Amniotic epithelial cell (primary cell): Measurements from ENCODE around the gene DGAT2.

ENCODE experiments used
- DNase-seq: peaks from one replicate; pipeline ENCODE4 v3.0.0-alpha.2; 2010; ENCODE audit warnings: low read depth

Gene DGAT2

DNA sequence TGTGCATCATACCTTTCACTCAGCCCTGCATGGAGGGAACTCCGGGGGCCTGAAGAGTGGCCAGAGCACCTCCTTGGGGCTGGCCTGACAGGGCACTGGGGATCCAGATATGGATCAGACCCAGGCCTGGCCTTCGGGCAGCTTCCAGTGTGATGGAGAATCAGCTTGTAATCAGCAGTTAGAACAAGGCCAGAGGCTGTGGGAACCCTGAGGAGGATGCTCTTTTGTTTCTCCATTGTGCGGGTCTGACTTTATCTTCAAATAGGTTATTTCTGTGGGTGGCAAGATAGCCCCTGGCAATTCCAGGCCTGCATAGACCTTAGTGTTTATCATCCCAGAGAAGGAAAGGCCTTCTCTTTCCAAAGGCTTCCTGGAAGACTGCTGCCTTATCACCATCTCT lies 12.3 kb downstream of the DGAT2 start:
- DNase-seq, result no peak

DNA sequence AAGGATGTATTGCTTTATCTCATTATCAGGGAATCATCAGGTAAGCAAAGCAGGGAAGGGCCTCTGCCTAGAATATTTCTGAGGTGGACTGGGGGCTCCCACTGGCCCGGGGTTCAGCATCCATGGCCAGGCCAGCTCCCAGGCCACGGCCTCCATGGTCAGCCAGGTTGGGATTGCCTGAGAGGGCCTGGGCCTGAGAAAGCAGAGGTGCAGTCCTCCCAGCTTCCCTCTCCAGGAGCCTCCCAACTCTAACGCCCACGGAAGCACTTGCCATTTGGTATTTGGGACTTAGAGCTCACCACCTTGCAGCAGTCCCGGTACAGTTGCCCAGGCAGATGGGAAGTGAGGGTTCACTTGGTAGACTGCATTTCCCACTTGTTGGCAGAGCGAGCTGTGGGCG lies 12.7 kb downstream of the DGAT2 start:
- DNase-seq, result no peak

DNA sequence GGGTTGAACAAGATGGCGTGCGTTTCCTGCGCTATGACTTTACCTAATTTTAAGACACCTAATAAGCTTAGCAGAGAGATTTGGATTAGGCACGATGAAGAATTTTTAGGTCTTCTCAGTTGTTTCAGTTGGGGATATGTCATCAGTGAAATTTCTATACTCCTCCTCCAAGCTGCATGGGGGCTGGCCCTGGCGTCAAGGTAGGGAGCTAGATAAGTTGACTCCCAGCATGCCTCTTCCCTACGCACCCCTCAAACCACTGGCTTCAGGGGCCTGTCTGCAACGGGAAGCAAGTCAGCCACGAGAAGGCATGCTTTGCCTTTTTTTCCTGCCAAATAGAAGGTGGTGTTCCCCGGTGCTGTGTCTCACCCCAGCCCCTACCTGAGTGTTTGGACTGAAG lies 13.3 kb downstream of the DGAT2 start:
- no peak for DNase-seq

DNA sequence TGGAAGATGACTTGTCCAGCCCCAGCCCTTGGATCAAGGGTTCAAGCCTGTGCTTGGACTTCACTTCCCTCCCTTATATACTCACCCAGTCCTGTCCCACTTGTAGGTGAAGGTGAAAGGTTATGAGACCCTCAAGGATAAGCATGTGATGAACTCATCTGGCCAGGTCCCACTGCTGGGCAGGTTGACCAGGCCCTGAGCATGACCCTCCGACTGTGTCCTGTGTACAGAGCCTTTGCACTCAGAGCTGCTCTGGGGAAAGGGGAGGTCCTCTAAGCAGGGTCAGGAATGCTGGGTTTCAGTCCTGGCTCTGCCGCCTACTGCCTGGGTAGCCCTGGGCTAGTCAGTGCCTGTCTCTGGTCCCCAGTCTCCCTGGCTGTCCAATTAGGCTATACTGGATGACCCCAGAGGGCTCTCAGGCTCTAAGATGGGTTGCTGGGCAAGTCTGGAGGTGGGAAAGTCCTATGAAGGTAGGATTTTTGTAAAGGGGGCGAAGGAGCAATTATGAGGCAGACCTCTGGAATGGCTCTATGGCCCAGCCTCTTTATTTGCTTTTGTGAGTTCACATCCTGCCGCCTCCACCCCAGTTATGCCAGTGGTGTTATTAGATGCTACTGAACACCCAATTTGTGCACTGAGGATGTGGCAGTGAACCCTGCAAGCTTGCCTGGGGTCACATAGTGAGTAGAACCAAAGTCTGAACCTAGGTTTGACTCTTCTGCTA lies 14.1 kb downstream of the DGAT2 start:
- no peak for DNase-seq

DNA sequence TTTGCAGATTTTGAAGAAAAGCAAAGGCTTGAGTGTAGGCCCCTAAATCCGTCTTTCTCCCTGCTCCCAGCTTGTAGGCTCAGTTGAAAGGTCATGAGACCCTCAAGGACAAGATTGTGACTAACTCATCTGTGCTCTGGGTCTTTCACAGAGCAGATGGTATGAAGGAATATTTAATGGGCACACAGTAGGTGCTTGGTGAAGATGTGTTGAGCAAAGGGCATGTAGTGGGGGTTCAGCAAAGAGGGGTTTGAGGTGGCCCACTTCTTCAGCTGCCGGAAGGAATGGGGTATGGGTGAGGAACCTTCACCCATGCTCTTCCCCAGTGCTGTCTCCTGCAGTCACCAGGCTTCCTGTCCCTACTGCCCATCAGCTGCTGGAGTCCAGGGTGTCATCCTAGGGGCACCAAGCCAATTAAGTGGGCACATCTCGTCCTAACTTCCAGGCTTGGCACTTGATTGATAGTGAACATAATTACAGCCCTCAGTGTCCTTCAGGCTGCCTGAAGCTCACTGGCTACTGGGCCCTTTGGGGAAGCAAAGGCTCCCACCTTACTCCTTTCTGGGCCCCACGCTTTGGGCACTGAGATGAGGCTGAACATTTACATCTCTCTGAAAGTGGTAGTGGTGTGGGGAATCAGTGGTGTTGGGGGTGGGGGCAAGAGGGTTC lies 15.0 kb downstream of the DGAT2 start:
- DNase-seq, result no peak

DNA sequence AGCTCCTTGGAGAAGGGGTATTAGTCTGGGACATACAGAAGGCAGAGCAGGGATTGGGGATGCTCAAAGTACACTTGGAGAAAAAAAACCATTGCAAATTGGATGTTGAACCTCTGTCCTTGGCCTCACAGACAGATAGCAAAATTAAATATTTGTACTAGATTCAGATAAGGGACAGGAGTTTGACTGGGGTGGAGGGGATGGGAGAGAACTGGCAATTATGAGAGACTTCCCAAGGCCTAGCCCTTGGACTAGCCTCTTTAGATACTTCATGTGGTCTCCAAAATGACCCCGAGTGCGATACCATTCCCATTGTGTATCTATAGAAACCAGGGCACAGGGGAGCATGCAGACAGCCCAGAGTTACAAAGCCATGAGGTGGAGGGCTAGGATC lies 15.5 kb downstream of the DGAT2 start:
- DNase-seq, result no peak

DNA sequence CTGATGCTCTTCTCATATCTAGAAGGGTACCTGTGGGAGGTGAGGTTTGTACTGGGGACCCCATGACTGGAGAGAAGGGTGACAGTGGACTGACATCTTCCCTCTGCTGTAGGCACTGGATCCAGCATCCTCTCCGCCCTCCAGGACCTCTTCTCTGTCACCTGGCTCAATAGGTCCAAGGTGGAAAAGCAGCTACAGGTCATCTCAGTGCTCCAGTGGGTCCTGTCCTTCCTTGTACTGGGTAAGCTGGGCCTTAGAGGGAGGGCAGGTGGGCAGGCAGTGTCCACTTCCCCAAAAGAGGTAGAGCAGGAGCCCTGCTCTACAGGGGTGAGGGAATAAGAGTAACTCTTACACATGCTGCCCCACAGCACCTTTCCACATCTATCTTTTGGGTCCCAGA lies 15.9 kb downstream of the DGAT2 start:
- DNase-seq, result no peak

DNA sequence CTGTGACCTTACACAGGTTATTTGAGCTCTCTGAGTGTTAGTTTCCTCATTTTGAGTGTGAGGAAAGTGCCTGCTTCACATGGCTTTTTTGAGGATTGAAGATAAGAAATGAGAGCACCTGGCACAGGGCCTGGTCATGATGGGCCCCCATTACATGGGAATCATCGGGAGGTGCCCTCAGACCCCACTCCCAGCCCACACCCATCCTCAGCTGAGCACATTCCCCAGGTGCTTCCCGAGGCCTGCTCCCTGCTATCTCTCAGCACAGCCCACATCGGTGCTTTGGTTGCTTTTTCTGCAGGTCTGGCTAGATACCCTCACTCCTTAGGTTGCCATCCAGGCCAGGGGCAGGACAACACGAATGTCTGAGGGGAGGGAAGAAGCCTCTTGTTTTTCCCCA lies 16.6 kb downstream of the DGAT2 start:
- DNase-seq, result no peak

DNA sequence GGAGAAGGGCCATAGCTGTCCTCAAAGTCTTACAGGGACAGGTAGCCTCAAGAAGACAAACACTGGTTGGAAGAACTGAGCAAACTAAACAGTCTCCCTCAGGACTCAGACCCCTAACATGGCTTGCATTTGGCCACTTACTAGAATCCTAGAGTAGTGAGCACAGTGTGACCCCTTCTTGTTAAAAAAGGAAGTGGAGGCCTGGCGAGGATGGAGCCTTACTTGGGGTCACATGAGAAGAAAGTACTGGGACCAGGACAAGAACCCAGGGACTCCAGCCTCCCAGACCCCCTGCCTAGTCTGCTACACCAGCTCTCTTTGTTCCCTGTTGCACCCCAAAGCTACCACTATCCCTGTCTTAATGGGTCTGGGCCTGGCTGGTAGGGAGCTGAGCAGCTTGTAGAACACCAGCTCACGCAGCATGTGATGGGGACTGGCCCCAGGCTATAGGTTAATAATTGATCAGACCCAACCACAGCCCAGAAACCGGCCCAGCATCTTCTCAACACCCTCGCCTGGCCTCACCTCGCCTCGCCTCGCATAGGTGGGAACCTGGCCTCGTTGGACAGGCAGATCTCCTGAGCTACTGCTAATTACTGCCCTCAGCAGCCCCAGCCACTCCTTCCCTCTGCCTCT lies 17.6 kb downstream of the DGAT2 start:
- DNase-seq, result no peak

DNA sequence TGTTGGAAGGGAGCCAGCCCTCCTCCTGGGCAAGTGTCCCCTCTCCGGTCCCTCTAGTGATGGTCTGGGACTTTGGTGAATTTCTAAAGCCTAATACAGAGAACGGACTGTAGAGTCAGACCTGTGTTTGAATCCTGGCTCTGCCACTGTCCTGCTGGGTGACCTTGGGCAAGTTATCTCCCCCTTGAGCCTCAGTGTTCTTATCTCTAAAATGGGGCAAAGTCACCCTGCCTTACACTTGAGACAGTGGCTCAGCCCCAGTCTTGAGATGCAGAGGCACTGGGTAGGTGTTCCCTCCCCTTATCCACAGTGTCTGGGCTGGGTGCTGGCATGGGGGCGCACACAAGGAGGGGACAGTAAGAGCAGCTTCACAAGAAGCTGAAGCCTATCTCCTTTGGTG lies 20.9 kb downstream of the DGAT2 start:
- DNase-seq, result no peak

DNA sequence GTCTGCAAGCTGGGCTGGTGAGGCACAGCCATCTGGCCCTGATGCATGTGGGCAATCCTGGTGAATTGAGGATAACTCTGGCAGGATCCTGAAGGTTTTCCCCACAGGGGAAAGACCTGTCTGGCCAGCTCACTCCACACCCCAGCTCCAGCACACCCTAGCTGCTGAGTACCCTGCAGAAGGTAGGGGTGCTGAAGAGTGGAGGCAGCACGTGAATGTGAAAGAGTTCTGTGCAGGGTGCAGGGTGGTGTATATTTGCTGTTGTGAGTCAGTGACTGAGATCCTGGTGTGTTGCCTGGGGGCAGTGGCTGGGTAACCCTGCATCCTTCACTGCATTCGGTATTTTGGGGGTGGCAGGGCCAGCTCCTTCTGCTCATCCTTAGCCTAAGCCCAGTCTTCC lies 22.4 kb downstream of the DGAT2 start:
- no peak for DNase-seq

DNA sequence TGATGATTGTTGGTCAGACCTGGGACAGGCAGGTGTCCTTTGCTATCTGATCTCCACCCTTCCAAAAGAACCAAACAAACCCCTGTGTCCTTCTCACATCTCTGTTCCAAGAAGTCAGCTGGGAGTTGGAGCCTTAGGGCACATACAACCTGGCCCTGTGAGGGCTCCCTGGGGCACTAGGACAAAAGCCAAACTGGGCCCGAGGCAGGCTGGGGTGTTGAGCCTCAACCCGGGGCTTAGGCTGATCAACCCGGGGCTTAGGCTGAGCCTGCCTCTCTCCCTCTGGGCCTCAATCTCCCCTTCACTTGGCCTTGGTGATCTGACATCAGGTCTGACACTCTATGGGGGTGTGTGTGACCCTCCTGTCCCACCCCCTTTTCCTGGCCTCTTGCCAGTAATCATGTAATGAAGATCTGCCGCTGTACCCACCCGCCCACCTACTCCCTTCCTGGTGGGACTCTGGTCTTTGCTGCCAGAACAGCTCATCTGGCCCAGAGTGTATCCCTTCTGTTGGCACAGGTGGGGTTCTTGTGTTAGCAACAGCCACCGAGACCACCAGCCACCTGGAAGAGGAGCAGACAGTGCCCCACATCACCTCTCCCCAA lies 23.7 kb downstream of the DGAT2 start:
- DNase-seq, result no peak

DNA sequence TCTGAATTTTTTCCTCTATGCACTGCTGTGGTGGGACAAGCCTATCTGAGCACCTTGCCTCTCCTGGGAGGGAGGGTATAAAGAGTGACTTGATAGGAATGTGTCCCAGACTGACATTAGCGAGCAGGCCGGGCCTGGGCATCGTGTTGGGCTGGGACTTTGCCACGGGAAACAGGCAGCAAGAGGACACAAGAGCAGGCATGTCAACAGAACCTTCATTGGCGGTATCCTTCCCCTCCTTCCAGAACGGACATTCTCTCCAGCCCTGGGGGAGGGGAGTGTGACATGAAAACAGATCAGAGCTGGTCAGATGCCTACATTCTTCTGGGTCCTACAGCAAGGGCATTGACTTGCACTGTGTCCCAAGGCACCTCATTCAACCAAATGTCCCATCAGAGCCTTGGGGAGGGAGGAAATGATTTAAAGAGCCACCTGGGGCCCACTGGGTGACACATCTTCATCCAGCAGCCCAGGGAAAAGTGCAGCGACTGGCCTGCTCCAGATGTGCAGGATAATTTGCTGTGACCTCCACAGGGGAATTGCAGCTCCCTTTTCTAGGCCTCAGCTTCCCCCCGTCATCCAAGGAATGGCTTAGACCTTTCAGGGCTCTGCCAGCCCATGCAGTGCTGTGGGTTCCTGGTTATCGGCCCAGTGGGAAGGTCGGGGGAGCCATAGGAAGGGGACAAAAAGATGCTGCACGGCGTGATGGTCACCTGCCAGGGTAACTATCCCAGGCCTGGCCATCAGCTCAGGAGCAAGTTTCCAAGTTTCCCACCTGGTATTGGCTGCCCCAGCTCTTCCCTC lies 24.6 kb downstream of the DGAT2 start:
- DNase-seq, result no peak

DNA sequence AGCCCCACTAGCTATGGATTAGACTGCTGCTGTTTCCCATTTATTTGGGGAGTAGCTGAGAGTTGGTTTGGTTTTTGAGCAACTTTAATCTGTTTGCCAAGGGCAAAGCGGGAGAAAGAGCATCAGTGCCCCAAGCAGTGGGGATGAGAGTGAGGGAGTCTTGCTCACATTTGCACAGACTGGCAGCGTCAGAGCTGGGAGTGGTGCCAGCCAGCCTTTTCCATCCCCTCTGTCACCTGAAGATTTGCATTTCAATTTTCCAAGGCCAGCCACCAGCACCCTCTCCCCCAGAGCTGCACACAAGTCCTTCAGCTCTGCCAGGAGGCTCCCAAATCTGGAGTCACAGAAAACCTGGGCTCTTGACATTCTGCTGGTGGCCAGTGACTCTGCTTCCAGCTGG lies 25.4 kb downstream of the DGAT2 start:
- no peak for DNase-seq

DNA sequence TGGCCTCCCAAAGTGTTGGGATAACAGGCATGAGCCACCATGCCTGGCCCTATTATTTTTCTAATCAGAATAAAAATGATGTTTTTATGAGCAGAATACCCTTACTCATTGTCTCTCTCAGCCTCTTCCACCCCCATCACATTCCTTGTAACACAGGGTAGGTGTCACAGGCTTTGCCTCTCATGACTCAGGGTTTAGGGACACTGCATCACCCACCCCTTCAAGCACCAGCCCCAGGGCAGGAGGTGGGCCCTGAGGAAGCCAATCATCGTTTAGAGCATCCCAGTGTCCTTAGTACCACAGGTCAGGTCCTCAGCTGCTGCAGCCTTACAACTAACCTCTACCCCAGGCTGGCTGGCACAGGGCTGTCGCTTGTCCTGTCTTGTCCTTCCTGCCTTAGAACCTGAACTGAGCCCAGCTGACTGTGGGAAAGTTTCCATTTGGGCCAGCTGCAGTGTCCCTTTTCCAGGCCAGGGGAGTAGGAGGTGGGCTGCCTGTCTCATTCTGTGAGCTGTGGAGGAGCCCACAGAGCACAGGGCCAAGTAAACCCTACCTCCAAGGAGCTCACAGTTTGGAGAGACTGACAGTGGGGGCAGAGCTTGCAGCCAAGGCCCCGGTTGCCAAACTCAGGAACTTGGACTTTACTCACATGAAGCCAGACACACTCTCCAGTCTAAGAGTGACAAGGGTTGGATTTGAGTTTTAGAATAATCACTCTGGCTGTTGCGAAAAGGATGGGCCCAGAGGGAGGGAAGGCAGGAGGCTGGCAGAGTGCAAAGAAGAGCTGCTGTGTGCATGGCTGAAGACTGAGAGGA lies 26.9 kb downstream of the DGAT2 start:
- no peak for DNase-seq

DNA sequence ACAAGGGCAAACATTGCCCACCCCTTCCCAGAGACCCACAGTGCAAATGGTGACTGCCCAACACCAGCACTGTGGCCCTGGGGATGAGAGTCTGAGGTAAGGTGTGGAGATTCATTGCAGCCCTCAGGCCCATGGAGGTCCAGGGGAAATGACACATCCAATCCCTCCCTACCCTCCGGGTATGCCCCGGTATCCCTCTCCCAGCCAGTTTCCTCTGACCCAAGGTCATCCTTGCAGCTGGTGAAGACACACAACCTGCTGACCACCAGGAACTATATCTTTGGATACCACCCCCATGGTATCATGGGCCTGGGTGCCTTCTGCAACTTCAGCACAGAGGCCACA lies 27.5 kb downstream of the DGAT2 start:
- DNase-seq, result no peak

DNA sequence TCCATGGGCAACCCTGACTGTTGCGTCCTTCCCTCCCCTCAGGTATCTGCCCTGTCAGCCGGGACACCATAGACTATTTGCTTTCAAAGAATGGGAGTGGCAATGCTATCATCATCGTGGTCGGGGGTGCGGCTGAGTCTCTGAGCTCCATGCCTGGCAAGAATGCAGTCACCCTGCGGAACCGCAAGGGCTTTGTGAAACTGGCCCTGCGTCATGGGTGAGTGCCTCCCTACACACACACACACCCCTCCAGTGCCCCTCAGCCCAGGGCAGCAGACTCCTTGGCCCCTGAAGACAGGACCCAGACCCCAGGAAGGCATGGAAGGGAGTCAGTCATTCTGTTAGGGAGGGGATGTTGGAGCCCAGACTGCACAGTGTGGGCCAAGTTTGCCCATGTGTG lies 28.5 kb downstream of the DGAT2 start:
- DNase-seq, result no peak

DNA sequence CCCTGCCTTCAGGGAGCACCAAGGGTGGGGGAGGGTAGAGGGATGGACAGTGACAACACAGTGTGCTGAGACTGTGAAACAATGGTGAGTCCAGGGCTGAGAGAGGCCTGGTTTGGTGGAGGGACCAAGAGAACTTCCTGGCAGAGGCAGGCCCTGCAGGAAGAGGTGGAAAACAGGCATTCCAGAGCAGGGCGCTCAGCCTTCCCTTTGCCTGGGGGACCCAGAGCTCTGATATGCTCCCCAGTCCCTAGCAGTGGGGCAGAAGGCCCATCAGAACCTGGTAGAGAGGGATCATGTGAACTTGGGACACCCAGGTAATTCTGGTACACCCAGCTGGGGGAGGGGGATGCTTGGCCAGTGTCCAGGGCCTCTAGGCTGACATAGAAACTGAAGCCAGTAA lies 29.2 kb downstream of the DGAT2 start:
- no peak for DNase-seq

DNA sequence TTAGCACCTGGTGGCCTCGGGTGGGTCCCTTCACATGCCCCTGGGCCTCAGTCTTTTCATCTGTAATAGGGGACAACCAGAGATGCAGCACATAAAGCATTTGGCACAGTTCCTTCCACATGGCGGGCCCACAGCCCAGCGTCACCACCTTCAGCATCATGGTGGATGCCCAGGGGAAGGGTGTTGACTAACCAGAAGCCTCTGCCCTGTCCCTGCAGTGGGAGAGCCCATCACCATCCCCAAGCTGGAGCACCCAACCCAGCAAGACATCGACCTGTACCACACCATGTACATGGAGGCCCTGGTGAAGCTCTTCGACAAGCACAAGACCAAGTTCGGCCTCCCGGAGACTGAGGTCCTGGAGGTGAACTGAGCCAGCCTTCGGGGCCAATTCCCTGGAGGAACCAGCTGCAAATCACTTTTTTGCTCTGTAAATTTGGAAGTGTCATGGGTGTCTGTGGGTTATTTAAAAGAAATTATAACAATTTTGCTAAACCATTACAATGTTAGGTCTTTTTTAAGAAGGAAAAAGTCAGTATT lies 31.6 kb downstream of the DGAT2 start:
- DNase-seq, result no peak

DNA sequence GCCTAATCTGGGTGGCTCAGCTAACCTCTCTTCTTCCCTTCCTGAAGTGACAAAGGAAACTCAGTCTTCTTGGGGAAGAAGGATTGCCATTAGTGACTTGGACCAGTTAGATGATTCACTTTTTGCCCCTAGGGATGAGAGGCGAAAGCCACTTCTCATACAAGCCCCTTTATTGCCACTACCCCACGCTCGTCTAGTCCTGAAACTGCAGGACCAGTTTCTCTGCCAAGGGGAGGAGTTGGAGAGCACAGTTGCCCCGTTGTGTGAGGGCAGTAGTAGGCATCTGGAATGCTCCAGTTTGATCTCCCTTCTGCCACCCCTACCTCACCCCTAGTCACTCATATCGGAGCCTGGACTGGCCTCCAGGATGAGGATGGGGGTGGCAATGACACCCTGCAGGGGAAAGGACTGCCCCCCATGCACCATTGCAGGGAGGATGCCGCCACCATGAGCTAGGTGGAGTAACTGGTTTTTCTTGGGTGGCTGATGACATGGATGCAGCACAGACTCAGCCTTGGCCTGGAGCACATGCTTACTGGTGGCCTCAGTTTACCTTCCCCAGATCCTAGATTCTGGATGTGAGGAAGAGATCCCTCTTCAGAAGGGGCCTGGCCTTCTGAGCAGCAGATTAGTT lies 32.3 kb downstream of the DGAT2 start:
- DNase-seq, result no peak
